GM18873 (cell line): Measurements from ENCODE around the gene PKNOX2.
"Not testable (repeated sequence)": the region's sequence is repeated elsewhere in the genome, so short reads cannot be mapped to it uniquely, and the experiment has no call there.

Experiments used
- ATAC-seq: cut with Tn5 transposase; IDR thresholded peaks from one replicate; pipeline ENCODE4 v1.9.1; 2021; ENCODE audit warnings: mild to moderate bottlenecking, moderate library complexity, moderate number of reproducible peaks; ENCODE audit not compliant: unreplicated experiment, low FRiP score

PKNOX2 gene

DNA sequence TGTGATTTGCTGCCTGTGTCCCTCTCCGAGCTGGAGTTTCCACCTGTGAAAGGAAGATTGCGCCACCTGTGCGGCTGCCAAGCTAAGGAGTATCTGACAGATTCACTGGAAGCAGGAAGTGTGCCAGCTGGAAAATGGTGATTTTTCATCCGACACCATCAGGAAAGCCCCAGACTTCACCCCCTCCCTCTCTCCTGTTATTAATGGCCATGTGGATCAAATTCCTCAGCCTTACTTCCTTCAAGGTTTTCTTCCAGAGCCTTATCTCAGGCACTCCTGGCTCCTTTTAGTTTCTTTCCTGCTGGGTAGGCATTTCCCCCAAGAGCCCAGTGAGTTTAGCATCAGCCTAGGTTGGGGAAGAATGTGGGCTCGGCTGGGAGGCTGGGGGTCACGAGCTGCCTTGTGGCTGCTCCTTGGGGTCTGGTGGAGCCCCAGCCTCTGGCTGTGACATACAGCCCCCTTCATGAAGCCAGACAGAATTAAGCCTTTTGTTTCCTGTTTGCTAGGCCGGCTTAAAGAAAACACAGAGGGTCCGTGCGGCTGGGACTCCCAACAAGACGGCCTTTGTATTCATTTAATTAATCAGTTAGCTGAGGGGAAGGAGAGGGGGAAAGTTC lies 37.1 kb downstream of the PKNOX2 start:
- ATAC-seq, result no peak

DNA sequence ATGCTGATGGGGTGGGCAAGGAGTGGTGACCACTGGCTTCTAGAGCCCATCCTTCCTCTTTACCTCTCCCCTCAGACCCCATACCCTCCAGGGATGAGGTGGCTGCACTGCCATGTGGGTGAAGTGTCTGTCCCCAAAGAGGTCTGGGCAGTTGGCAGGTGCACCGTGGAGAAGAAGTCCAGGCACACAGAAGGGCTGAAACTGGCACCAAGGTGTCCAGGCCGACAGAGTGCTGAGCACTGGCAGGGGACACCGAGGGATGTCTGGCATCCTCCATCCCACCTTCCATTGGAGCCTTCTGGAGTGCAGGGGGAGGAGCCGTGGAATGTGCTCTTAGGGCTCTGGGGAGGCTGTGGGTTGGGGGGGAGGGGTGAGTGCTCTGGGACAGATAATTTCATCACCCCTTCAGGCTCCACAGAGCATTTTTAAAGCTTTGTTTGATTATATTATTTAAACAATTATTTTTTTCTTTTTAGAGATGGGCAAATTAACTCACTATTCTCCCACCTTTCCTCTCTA lies 37.9 kb downstream of the PKNOX2 start:
- no peak for ATAC-seq

DNA sequence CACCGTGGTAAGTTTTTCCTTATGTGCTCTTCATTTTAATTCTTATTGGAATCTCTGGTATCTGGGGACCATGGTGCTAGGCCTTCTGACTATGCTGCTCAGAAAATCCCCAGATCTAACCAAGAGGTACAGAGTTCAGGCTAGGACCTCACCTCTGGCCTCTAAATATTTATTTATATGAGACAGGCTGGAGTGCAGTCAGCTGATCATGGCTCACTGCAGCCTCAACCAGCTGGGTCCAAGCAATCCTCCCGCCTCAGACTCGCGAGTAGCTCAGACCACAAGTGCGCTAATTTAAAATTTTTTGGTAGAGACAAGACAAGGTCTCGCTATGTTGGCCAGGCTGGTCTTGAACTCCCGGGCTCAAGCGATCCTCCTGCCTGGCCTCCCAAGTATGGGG lies 38.4 kb downstream of the PKNOX2 start:
- no peak for ATAC-seq

DNA sequence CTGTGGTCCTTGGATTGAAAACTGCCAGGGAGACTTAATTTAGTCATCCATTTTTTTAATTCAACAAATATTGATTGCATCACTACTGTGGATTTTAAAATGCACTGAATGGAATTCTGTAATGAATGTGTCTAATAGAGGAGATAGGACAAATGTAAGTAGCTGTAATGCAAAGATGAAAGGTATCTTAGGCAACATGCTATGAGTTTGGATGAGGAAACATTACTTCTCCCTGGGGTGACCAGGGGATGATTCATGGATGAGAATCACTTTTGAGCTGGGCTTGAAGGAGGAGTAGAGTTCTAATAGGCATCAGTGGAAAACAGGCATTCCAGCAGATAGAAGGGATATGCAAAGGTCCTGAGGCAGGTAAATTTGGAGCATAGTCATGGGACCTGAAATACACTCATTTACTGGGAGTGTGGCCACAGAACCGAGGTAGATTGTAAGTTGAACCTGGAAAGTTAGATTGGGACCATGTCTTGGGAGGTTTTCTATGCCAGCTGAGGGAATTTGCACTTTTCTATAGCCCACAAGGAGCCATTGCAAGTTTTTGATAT lies 43.4 kb downstream of the PKNOX2 start:
- no peak for ATAC-seq

DNA sequence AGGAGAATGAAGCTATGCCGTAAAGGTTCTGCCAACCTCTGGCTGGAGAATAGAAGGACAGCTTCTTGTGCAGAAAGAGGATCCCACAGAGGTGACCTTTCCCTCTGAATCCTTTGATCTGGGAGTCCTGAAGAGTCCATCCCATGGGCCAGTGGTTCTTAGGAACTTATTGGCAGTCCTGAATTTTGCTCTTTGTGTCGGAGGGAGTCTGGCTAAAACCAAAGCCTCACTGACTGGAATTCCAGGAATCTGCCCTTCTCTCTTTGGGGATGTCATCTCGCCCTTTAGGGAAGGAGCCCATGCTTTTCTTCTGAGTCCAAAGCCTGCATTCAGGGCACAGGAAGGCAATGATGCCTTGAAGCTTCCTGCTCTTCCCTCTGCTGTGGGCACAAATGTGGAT lies 45.5 kb downstream of the PKNOX2 start:
- ATAC-seq, result no peak

DNA sequence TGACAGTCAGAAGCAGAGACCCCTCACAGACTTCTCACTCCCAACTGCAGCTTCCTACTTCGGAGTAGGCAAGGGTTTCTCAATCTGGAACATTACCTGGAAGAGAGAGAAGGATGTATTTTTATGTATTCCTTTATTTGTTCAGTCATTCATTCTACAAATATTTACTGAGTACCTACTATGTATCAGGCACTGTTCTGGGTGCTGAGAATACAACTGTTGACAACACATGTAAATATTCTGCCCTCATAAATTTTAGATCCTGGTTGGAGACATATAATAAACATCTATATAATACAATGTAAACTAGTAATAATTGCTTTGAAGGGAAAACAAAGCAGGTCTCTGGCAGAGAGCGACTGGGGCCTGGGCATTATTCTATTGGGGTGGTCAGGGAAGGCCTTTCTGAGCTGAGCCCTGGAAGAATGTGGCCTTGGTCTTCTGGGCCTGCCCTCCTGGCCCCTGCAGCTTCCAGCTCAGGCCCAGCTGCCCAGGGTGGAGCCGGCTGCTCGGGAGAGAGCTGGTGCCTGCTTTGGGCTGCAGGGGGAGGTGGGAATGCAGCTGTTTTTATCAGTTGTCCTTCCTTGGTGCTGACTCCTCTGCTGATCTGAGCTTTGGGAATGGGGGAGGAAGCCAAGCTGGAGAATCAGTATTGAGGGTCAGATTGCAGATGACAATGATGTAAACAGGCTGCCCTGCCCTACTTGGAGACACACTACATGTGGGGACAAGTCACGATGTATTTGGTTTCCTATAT lies 46.8 kb downstream of the PKNOX2 start:
- no peak for ATAC-seq

DNA sequence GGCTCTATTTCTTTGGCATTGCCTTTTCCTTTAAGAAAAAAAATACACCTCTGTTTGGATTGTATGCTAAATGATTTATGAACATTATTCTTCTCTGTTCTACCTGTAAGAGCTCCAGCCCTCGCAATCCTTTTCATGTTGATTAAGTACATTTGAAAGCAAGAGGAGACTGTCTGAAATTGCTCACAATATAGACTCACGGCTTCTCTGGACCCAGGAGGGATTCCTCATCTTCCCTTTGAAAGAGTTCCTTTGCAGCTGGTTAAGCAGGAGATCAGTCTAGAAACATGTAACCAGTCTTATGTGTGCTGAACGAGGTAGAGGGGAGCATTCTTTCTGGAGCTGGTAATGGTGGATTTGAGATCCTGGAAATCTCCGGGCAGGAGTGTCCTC lies 47.4 kb downstream of the PKNOX2 start:
- ATAC-seq, result no peak

DNA sequence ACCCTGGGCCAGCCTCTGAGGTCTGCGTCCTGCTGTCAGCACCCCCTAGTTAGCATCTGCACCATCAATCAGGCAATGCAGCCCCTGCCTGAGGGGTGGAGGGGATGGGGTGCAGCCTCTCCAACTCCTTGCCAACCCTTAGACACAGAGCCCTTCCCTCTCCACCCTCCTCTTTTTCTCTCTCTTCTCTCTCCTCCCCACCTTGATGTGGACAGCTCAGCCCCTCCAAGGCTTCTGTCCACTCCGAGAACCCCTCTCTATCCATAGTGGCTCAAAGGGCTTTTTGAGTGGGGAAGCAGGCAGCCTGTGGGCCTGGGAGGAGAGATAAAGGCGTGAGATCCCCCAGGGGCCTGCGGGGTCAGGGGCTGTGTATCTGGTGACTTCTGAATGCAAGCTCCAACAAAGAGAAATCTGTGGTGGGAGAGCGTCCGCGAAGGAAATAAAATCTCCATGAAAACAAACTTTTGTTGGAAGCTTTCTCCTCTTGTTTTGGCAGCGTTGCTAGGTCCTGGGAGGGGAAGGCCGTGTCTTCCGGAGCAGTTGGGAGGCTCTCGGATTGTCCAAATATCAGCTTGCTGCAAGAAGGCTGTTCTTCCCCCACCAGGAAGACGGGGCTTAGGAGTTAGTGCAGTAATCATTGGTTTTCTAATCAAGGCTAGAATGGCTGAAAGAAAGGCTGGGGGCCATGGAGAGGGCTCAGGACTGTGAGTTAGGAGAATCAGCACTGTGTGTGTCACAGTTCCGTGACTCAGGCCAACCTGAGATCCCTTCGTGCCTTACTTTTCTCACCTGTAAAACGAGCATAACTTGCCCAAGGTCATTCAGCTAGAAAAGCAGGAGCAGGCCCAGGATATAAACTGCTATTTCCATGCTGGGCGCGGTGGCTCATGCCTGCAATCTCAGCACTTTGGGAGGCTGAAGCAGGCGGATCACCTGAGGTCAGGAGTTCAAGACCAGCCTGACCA lies 50.3 kb downstream of the PKNOX2 start:
- no peak for ATAC-seq

DNA sequence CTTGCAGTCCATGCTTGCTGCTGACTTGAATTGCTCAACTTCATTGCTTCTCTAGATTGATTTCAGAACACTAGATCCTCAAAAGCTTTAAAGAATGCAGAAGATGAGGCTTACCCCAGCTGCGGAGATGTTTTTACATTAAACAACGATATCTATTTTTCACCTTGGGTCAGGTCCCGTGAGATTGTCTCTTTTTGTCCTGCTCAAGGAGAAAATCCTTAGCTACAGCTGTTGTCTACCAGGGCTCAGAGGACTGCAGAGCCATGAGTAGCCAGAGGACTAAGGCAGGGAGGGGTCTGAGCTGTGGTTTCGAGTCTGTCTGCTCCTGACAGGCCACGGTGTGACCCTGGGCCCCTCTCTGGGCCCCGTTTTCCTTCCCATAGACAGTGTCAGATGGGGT lies 51.4 kb downstream of the PKNOX2 start:
- ATAC-seq, result no peak

DNA sequence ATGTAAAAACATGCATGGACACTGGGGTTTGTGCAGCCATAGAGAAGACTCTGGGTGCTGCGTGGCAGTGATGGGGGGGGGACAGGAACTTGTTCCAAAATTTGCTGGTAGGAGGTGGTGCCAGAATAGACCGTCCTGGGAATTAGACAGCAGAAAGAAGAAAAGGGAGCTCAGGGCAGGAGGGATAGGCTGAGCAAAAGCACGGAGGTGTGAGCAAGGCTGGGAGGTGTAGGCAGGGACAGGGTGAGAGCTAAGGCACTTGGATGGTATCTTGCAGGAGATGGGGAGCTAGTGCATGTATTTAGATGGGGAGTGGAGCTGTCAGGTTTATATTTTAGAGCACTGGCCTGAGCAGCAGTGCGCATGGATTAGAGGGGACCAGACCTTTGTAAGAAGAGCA lies 53.8 kb downstream of the PKNOX2 start:
- ATAC-seq, result no peak

DNA sequence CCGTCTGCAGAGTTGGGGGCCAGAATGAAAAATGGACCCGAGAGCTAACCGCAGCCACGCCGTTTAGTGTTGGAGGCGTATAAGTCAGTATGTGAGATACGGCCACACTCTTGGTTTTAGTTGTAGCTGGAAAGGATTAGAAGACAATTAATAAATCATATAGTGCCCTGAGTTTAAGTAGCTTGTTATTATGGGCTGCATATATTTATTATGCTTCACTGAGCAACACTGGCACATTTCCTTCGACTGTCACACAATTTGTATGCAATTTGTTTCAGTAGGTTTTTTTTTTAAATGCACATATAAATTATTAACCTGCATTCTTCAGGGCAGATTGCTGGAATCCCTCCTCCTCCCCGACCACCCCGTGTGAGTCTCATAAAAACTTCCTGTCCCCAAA lies 56.9 kb downstream of the PKNOX2 start:
- ATAC-seq, result no peak

DNA sequence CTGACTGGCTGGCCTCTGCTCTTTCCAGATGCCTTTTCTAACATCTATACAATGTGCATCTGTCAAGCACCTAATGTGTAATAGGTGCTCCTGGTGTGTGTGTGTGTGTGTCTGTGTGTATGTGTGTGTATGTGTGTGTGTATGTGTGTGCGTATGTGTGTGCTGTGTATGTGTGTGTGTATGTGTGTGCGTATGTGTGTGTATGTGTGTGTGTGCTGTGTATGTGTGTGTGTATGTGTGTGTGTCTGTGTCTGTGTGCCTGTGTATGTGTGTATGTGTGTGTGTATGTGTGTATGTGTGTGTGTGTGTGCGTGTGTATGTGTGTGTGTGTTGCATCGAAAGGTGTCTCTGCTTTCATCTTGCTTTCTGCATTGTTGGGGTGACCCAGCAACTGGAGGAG lies 57.9 kb downstream of the PKNOX2 start:
- no peak for ATAC-seq

DNA sequence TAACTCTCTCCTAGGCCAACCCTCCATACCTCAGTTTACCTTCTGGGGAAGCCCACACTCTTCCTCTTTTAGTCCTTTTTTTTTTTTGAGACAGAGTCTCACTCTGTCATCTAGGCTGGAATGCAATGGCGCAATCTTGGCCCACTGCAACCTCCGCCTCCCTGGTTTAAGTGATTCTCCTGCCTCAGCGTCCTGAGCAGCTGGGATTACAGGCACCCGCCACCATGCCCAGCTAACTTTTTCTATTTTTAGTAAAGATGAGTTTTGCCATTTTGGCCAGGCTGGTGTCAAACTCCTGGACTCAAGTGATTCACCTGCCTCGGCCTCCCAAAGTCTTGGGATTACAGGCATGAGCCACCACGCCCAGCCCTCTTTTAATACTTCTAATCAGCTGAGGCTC lies 58.6 kb downstream of the PKNOX2 start:
- ATAC-seq, result not testable (repeated sequence)

DNA sequence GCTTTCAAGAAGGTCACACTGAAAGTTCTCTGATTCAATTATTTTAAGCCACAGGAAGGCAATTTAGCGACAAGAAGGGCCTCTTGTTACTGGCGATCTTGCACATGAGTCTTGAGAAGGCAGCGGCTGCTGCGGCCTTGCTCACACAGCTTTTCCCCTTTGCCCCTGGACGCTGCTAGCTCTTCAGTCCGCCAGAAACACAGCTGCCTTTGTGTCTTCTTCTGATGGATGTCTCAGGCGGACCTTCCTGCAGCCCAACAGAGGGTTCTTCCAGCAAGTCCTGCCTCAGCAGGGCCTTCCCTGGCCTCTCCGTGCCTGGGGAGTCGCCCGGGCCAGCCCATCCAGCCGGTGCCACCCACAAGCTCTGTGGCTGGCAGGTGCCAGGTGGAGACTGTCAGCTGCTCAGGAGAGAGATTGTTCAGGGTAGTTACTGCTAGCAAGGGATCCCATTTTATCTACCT lies 59.4 kb downstream of the PKNOX2 start:
- no peak for ATAC-seq

DNA sequence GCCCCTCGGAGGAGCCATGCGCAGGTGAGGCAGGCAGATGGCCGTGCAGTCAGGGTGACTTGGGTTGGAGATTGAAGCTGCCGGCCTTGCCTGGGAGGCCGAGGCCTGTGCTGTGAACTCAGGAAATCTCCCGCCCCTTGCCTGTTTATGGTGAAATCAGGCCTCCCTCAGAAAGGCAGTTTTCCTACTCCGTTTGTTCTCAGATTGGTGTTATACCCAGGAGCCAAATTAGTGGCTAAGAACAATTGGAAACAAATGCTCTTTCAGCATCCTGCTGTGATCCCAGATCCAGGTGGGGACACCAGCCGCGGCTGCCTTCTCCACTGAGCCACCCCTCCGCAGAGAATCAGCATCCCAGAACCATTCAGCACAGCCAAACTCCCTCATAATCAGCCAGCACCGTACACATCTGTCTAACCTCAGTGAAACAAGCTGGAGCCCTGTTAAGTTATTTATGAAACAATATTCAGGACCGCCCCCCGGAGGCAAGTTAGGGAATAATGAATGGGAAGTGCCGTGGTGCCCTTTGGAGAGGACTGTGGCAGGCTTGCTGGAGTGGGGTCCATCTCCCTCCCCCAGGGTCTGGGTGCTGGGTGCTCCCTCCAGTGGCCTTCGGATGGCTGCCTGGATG lies 60.0 kb downstream of the PKNOX2 start:
- no peak for ATAC-seq

DNA sequence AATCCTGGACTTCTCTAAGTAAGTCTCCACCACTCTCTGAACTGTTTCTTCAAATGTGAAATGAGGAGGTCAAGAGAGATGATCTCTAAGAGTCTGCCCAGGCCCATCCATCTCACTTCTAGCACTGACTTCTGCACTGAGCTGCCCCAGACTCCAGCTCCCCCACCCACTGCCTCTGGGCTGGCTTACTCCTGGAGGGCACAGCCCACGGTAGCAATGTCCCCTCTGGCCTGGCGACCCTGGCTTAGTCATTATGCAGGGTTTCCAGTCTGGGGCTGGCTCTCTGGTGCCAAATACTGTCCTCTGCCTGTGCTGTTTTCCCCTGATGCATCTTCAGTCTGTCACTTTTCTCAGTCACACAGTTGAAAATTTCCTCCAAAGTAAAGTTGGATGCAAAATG lies 60.9 kb downstream of the PKNOX2 start:
- ATAC-seq, result no peak

DNA sequence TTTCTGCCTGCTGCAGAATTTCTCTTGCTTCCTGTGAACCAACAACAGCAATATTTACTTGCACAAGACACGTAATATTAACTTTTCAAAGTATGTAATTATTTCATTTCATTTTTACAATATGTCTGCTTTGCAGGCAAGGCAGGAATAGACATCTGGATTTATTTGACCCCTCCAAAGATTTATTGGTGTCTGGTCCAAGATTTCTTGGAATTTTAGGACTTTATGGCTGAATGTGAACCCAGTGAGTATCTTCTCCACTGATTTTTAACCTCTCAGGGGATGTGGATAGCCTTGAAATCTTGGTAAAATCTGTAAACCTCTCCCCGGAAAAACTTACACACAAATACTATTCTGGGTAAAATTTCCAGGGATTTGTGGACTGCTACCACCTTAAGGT lies 61.5 kb downstream of the PKNOX2 start:
- ATAC-seq, result no peak

DNA sequence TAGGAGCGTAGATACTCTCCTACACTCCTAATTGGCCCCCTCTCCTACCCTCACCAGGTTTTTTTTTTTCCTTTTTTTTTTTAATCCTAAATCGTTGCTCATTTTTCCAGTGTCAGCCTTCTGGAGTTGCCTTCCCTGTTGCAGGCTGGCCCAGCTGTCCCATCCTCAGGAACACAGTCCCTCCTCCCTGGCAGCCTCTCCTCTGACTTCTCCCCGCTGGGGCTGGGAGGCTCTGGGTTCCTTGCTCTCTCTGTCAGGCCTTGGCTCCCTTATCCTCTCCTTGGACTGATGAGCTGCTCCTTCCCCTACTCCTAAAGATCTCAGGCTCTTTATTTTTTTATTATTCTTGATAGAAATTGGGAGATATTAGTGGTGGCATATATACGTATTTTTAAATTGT lies 62.2 kb downstream of the PKNOX2 start:
- ATAC-seq, result no peak

DNA sequence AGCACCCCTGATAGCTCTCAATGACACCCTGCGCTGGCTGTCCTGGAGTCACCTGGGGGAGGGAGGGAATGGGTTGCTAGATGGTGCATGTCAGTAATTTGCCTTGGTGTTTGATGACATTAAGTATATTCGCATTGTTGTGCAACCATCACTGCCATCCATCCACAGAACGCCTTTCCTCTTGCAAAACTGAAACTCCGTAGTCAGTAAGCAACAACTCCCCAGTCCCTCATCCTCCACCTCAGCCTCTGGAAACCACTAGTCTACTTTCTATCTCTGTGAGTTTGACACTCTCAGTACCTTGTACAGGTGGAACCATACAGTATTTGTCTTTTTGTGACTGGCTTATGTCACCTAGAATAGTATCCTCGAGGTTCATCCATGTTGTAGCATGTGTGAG lies 62.6 kb downstream of the PKNOX2 start:
- no peak for ATAC-seq

DNA sequence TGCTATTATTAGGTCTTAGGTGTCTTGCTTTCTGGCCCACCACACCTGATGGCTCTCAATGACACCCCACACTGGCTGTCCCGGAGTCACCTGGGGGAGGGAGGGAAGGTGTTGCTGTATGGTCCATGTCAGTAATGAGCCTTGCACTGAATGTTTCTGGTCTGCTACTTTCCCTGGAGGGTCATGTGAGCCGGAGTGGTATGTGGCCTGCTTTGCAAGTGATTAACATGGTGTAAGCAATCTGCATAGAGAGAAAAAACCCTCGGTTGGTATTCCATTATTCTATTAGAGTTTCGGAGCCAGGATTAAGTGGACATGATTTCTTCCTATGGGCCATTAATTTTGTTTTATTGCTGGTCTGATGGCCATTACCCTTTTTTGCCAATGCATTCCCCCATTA lies 63.9 kb downstream of the PKNOX2 start:
- ATAC-seq, result no peak
